DOHH2 (cell line): ENCODE data around the gene ADGRB3.

Source experiments
- H3F3A ChIP-seq: fragments of 200-600 bp; sonication (generic), shearing (Covaris generic); 2 replicates; pipeline ENCODE4 v1.6.0; 2016; ENCODE audit warnings: antibody characterized with exemption, mild to moderate bottlenecking; ENCODE audit not compliant: control insufficient read depth, insufficient read depth
- H3K27ac ChIP-seq: fragments of 200-600 bp; sonication (generic); 2 replicates; pipeline ENCODE4 v1.5.1; 2014; ENCODE audit warnings: low read depth, mild to moderate bottlenecking, low read length, moderate library complexity
- H3K27me3 ChIP-seq: fragments of 200-600 bp; sonication (generic); 2 replicates; pipeline ENCODE4 v1.6.1; 2014; ENCODE audit warnings: mild to moderate bottlenecking, low read length, mixed read lengths; ENCODE audit not compliant: control insufficient read depth
- H3K36me3 ChIP-seq: fragments of 200-600 bp; sonication (generic); 2 replicates; pipeline ENCODE4 v1.6.1; 2014; ENCODE audit warnings: mild to moderate bottlenecking, low read length, moderate library complexity, mixed read lengths; ENCODE audit not compliant: control insufficient read depth
- H3K4me1 ChIP-seq: fragments of 200-600 bp; sonication (generic); 2 replicates; pipeline ENCODE4 v1.6.1; 2014; ENCODE audit warnings: mild to moderate bottlenecking, low read length, mixed read lengths; ENCODE audit not compliant: control insufficient read depth
- H3K4me2 ChIP-seq: fragments of 200-600 bp; sonication (generic); 2 replicates; pipeline ENCODE4 v1.6.0; 2014; ENCODE audit warnings: mild to moderate bottlenecking, low read length, moderate library complexity
- H3K4me3 ChIP-seq: fragments of 200-600 bp; sonication (generic); 2 replicates; pipeline ENCODE4 v1.5.1; 2014; ENCODE audit warnings: mild to moderate bottlenecking, low read length, mixed read lengths
- H3K79me2 ChIP-seq: fragments of 200-600 bp; sonication (generic); 2 replicates; pipeline ENCODE4 v1.6.1; 2014; ENCODE audit warnings: mild to moderate bottlenecking, low read length, mixed read lengths; ENCODE audit not compliant: control insufficient read depth
- H3K9me2 ChIP-seq: fragments of 200-600 bp; sonication (generic); replicated peaks from 2 replicates; pipeline ENCODE4 v1.6.1; 2014; ENCODE audit warnings: mild to moderate bottlenecking, low read length, mixed read lengths; ENCODE audit not compliant: control insufficient read depth
- H3K9me3 ChIP-seq: fragments of 200-600 bp; sonication (generic); 2 replicates; pipeline ENCODE4 v1.6.1; 2014; ENCODE audit warnings: antibody characterized with exemption, low read length, mixed read lengths; ENCODE audit not compliant: control insufficient read depth, insufficient read depth
- H4K20me1 ChIP-seq: fragments of 200-600 bp; sonication (generic); 2 replicates; pipeline ENCODE4 v1.6.0; 2014; ENCODE audit warnings: low read depth, mild to moderate bottlenecking, antibody characterized with exemption, low read length, moderate library complexity; ENCODE audit not compliant: control insufficient read depth, insufficient read depth
- EZH2phosphoT487 ChIP-seq: fragments of 200-600 bp; sonication (generic); IDR thresholded peaks from 2 replicates; pipeline ENCODE4 v1.6.1; 2017; ENCODE audit warnings: borderline replicate concordance, mild to moderate bottlenecking, antibody characterized with exemption, low read length, moderate library complexity, mixed read lengths
- TF ChIP-seq, protein P1 (sequence below): fragments of 200-600 bp; sonication (generic); IDR thresholded peaks from one replicate; pipeline ENCODE4 v1.5.1; 2014; ENCODE audit warnings: antibody characterized with exemption, mild to moderate bottlenecking, low read depth, low read length; ENCODE audit not compliant: poor library complexity, severe bottlenecking

Gene ADGRB3

DNA sequence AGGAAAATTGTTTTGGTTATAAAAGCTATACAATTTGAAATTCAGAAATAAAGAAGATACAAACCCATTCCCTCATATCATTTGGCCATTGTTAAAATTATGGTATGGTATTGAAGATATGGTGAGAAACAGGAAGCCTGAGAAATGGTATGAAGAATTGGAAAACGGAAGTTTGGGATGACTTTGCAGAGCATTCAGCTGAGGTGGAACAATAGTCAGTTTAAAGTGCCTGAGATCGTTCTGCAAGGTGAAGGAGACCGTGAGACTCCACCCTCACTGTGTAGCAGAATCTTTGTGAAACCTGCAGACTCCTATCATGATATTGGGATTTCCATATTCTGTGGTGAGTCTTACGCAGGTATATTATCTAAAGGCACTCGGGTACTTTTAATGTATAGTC, 97.3 kb downstream of the ADGRB3 start:
- H3K4me1 ChIP-seq: no peaks in the 10 kb centered on the region
- TF ChIP-seq, protein P1, sequence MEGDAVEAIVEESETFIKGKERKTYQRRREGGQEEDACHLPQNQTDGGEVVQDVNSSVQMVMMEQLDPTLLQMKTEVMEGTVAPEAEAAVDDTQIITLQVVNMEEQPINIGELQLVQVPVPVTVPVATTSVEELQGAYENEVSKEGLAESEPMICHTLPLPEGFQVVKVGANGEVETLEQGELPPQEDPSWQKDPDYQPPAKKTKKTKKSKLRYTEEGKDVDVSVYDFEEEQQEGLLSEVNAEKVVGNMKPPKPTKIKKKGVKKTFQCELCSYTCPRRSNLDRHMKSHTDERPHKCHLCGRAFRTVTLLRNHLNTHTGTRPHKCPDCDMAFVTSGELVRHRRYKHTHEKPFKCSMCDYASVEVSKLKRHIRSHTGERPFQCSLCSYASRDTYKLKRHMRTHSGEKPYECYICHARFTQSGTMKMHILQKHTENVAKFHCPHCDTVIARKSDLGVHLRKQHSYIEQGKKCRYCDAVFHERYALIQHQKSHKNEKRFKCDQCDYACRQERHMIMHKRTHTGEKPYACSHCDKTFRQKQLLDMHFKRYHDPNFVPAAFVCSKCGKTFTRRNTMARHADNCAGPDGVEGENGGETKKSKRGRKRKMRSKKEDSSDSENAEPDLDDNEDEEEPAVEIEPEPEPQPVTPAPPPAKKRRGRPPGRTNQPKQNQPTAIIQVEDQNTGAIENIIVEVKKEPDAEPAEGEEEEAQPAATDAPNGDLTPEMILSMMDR: no peak
- TF ChIP-seq EZH2phosphoT487: no peak
- H3K4me3 ChIP-seq: no peak overlapping the region
- H3K79me2 ChIP-seq: no peaks in the 10 kb centered on the region
- H3F3A ChIP-seq: no peaks in the 10 kb centered on the region
- H3K36me3 ChIP-seq: no peaks in the 10 kb centered on the region
- no peak overlapping the region for H3K27ac ChIP-seq
- H3K4me2 ChIP-seq: no peak overlapping the region
- no peaks in the 10 kb centered on the region for H3K9me2 ChIP-seq
- no peaks in the 10 kb centered on the region for H4K20me1 ChIP-seq
- no peaks in the 10 kb centered on the region for H3K27me3 ChIP-seq
- H3K9me3 ChIP-seq: no peaks in the 10 kb centered on the region

DNA sequence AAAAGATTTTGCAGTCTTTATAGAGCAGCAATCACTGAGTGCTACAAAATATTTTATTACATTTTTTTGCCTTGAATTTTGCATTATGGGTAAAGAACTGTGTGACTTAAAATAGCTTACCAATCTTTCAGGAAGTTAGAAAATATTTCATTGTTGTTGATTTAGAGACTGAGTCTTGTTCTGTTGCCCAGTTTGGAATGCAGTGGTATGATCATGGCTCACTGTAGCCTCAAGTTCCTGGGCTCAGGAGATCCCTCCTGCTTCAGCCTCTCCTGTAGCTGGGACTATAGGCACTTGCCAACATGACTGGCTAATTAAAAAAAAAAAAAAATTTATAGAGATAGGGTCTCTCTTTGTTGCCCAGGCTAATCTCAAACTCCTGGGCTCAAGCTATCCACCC, 100.8 kb downstream of the ADGRB3 start:
- Histone ChIP-seq H3K4me3 (no peak overlapping the region), H3K27ac (no peak overlapping the region), H3K36me3 (no peaks in the 10 kb centered on the region), H3K27me3 (no peaks in the 10 kb centered on the region), H3K4me2 (no peak overlapping the region), H3K4me1 (no peaks in the 10 kb centered on the region), H3K9me3 (no peaks in the 10 kb centered on the region), H4K20me1 (no peaks in the 10 kb centered on the region), H3K9me2 (no peaks in the 10 kb centered on the region), H3K79me2 (no peaks in the 10 kb centered on the region), H3F3A (no peaks in the 10 kb centered on the region)
- TF ChIP-seq, protein P1: no peak
- TF ChIP-seq EZH2phosphoT487: no peak

DNA sequence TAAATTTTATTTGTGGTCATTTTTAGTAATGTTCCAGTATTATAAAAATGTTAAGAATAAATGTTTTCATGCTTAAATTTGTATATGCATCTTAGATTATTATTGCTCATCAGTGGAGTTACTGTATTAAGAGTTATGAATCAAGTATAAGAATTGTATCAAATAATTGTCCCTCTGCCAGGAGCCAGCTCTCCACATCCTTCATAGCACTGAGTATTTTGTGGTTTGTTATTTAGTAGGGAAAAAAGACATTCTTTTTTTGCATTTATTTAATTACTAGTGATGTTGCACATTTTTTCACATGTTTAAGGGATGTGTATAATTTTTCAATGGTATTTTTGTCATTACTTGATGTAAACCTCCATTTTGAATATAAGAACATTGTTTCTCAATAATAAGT, 102.0 kb downstream of the ADGRB3 start:
- H3K36me3 ChIP-seq: no peaks in the 10 kb centered on the region
- no peaks in the 10 kb centered on the region for H3K27me3 ChIP-seq
- H3K27ac ChIP-seq: no peak overlapping the region
- no peaks in the 10 kb centered on the region for H3K9me2 ChIP-seq
- H3F3A ChIP-seq: no peaks in the 10 kb centered on the region
- H3K9me3 ChIP-seq: no peaks in the 10 kb centered on the region
- no peak overlapping the region for H3K4me3 ChIP-seq
- H3K79me2 ChIP-seq: no peaks in the 10 kb centered on the region
- H3K4me2 ChIP-seq: no peak overlapping the region
- H4K20me1 ChIP-seq: no peaks in the 10 kb centered on the region
- H3K4me1 ChIP-seq: no peaks in the 10 kb centered on the region
- TF ChIP-seq, protein P1: no peak
- TF ChIP-seq EZH2phosphoT487: no peak

DNA sequence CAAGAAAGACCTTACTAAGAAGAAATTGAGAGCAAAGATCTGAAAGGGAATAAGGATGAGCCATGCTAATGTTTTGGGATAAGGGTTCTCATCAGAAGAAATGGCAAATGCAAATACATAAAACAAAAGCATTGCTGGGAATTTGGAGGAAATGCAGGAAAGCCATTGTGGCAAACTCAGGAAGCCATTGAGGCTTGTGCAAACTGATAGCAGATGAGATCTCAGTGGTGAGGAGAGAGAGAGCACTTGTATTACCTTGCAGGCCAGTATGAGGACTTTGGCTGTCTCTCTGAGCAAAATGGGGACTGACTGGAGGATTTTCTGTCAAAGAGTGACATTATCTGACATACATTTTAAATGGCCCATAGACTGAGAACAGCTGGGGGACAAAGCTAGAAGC, 103.0 kb downstream of the ADGRB3 start:
- TF ChIP-seq EZH2phosphoT487: no peak
- TF ChIP-seq, protein P1: no peak
- Histone ChIP-seq H3K4me3 (no peak overlapping the region), H3K4me2 (no peak overlapping the region), H3K27me3 (no peaks in the 10 kb centered on the region), H3K27ac (no peak overlapping the region), H4K20me1 (no peaks in the 10 kb centered on the region), H3K4me1 (no peaks in the 10 kb centered on the region), H3K9me2 (no peaks in the 10 kb centered on the region), H3K79me2 (no peaks in the 10 kb centered on the region), H3K9me3 (no peaks in the 10 kb centered on the region), H3F3A (no peaks in the 10 kb centered on the region), H3K36me3 (no peaks in the 10 kb centered on the region)
